CD4-positive, alpha-beta T cell treated with Interleukin-6 at 100 ng/mL for 8 hours (primary cell): ENCODE data around the gene DMBT1.

Experiments used
- DNase-seq: peaks from one replicate; pipeline ENCODE4 v3.0.0-alpha.2; 2020; ENCODE audit warnings: mixed read lengths, low spot score

The DMBT1 gene

GRCh38 chr10:122560279-122560804, at the start of gene DMBT1:
DMBT1 (plus strand) TSS chr10:122560754; CDS start chr10:122560771, 17 bp downstream.
- DNase-seq = no peak

DNA sequence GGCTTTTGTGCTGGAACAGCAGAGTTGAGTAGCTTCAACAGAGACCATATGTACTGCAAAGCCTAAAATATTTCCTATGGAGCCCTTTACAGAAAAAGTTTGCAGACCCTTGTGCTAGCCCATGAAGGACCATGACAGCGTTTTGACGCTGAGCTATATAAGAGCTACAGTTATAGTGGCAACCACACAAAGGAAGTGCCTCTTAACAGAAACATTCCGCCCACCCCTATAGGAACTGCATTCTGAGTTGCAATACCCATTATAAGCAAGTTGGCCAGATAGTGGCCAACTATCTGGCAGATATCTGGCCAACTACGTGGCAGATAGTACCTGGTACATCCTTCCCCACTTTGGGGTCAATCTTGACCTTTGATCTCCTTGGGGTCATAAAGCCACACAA, 47.5 kb upstream of the DMBT1 start:
- DNase-seq = no peak

DNA sequence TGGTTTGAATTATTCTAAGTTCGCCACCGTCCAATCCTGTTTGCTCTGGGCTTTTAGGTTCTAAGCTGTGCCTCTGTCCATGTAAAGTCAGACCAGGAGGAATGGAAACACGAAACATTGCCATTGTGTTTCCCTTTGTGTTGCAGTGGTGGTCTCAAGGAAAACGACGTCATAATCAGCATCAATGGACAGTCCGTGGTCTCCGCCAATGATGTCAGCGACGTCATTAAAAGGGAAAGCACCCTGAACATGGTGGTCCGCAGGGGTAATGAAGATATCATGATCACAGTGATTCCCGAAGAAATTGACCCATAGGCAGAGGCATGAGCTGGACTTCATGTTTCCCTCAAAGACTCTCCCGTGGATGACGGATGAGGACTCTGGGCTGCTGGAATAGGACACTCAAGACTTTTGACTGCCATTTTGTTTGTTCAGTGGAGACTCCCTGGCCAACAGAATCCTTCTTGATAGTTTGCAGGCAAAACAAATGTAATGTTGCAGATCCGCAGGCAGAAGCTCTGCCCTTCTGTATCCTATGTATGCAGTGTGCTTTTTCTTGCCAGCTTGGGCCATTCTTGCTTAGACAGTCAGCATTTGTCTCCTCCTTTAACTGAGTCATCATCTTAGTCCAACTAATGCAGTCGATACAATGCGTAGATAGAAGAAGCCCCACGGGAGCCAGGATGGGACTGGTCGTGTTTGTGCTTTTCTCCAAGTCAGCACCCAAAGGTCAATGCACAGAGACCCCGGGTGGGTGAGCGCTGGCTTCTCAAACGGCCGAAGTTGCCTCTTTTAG, 46.3 kb upstream of the DMBT1 start:
- no peak for DNase-seq

GRCh38 chr10:122515022-122515424, 45.5 kb upstream of the DMBT1 start:
- no peak for DNase-seq

- DNase-seq = peak; percentile 70
Measured at GRCh38 chr10:122515588-122516231, 44.8 kb upstream of the DMBT1 start.

DNA sequence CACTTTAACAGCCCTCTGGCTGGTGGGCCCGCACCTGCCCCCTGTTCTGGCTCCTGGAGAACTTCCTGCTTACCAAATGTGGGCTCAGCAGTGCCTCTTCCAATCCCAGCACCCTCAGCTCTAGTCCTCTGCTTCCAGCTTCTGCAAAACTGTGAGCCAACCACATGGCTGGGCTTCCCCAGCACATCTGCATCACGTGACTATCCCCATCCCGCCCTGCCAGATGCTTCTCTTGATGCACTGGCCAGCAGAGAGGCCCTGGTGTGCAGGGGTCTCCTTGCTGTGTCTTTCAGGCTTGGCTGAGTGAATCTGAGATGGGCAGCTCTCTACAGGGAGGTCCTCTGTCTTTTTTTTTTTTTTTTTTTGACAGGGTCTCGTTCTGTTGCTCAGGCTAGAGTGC, 43.8 kb upstream of the DMBT1 start:
- no peak for DNase-seq

- DNase-seq = no peak
Measured at GRCh38 chr10:122519144-122519543, 41.4 kb upstream of the DMBT1 start.

- no peak for DNase-seq
Measured at GRCh38 chr10:122519873-122520272, 40.7 kb upstream of the DMBT1 start.

GRCh38 chr10:122521011-122521410, 39.5 kb upstream of the DMBT1 start:
- DNase-seq = no peak

DNA sequence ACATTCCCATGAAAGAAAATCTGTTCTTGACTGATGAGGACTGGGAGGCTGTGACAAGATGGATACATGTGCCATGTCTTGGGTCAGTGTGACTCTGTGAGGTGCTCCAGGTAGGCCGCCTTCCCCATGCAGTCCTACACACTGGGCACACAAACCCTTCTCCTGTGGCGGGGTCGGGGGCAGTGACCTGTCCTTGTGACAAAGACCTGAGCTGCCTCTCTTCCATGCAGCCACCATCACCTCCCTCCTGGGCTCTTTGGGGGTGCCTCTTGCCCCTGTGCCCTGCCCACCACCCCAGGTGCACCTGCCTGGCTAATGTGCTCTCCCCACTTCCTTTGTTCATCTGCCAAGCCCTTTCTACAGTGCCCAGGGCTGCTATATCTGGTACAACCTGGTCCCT, 35.7 kb upstream of the DMBT1 start:
- no peak for DNase-seq

GRCh38 chr10:122525788-122526187, 34.8 kb upstream of the DMBT1 start:
- DNase-seq = no peak

- no peak for DNase-seq
Measured at GRCh38 chr10:122526892-122527291, 33.7 kb upstream of the DMBT1 start.

- DNase-seq = no peak
Measured at GRCh38 chr10:122530177-122530576, 30.4 kb upstream of the DMBT1 start.

GRCh38 chr10:122531261-122531660, 29.3 kb upstream of the DMBT1 start:
- DNase-seq = no peak

DNA sequence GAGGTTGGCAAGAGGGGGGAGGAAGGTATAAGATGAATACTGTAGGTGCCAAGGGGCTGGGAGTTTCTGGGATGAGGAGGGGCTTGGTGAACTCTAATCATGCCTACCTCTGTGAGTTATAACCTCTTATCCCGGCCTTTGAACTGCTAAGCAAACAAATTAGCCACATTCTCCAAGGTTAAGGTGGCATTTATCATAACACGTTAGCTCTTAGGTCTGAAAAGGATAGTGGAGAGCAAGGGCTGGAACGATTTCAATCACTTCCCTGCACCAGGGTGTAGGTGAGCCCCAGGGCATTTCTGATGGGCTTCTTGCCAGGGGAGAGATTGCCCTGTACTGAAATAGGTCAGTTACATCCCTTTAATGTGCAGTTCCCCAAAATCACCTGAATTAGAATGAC, 28.6 kb upstream of the DMBT1 start:
- DNase-seq = no peak

DNA sequence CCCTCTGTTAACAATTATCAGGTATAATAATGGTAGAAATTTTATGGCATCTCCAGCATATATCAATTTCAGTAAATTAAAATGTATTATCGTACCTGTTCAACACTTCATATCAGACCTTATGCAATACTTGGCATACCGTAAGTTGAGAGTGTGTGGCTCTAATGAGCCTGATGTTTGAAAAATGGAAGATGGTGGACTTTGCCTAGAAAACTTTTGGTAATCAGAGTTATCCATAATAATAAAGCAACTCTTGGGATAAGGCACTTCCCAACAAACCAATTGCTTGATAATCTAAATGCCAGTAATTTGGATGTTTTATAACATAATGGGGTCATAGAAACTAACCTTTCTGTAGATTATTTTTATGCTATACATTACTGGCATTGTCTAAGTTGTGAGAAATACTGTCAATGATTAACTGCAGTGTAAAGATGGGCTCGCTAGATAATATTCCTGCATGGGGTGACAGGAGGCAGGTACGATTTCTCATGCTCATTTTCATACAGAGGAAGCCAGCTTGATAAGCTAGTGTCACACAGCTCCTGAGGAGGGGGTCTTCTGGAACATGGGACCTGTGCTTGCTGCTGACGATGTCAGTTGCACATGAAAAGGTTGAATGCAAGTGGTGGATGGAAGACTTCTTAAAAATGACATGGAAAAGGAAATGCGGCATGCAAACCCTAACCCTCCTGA, 27.8 kb upstream of the DMBT1 start:
- DNase-seq = no peak

GRCh38 chr10:122537545-122537944, 23.0 kb upstream of the DMBT1 start:
- no peak for DNase-seq

- DNase-seq = peak; percentile 13
Measured at GRCh38 chr10:122541541-122542002, 19.0 kb upstream of the DMBT1 start.

DNA sequence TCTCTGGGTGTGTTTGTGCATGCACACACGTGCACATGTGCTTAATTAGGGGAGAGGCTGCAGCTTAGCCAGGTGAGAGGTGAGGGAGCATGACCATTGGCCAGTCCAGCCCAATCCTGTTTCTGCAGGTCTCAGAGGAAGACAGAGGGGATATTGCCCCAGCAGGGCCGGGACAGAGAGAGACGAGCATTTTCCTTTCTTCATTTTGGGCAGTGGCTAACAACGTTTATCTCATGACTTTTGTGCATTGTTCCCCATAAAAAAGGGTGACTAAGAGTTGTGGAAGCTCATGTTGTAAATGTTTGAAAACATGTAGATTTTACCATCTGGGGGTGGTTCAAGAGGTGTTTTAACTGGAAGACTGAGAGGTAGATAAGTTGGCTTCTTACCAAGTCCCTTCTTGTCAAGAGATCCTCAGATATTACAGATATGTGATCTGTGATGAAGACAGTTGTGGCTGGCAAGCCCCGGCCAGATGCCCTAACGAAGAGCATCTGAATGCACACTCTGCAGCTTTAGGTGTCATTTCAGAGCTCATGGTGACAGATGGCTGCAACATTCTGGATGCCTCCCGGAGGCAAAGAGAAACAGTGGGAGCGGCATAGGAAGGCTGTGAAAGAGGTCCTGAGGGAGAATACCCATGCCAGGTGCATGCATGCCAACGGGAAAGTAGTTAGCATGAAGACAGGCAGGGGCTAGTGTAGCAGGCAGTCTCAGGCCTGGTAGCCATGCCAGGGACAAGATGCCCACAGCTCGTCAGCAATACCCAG, 16.7 kb upstream of the DMBT1 start:
- no peak for DNase-seq

- peak; percentile 6 for DNase-seq
Measured at GRCh38 chr10:122544493-122544892, 16.1 kb upstream of the DMBT1 start.

GRCh38 chr10:122546242-122546641, 14.3 kb upstream of the DMBT1 start:
- no peak for DNase-seq
